Measurements from ENCODE around the gene NHSL2.
"Not testable (repeated sequence)": the region's sequence is repeated elsewhere in the genome, so short reads cannot be mapped to it uniquely, and the experiment has no call there.

The NHSL2 gene

GRCh38 chrX:72130156-72130761, 219.6 kb downstream of the NHSL2 start:
- no peak for DNase-seq (ENCODE audit: low read depth)

- DNase-seq (ENCODE audit: low read depth) = no peak
Measured at GRCh38 chrX:72130762-72131250, 220.2 kb downstream of the NHSL2 start.

- peak; percentile 78 for DNase-seq (ENCODE audit: low read depth)
Measured at GRCh38 chrX:72131317-72132294, 221.0 kb downstream of the NHSL2 start, which contains the start of gene RTL5. RTL5 (minus strand) TSS chrX:72131915.

- no peak for DNase-seq (ENCODE audit: low read depth)
Measured at GRCh38 chrX:72132456-72132855, 221.8 kb downstream of the NHSL2 start.

- no peak for DNase-seq (ENCODE audit: low read depth)
Measured at GRCh38 chrX:72133851-72134546, 223.4 kb downstream of the NHSL2 start.

GRCh38 chrX:72137846-72138495, 227.3 kb downstream of the NHSL2 start:
- no peak for DNase-seq (ENCODE audit: low read depth)

GRCh38 chrX:72139538-72139937, 228.9 kb downstream of the NHSL2 start:
- no peak for DNase-seq (ENCODE audit: low read depth)

GRCh38 chrX:72141372-72142004, 230.8 kb downstream of the NHSL2 start:
- no peak for DNase-seq (ENCODE audit: low read depth)

- DNase-seq (ENCODE audit: low read depth) = no peak
Measured at GRCh38 chrX:72142094-72142793, 231.6 kb downstream of the NHSL2 start.

- DNase-seq (ENCODE audit: low read depth) = no peak
Measured at GRCh38 chrX:72142794-72143608, 232.4 kb downstream of the NHSL2 start.

- DNase-seq (ENCODE audit: low read depth) = no peak
Measured at GRCh38 chrX:72143609-72143907, 232.9 kb downstream of the NHSL2 start.

GRCh38 chrX:72145181-72145580, 234.5 kb downstream of the NHSL2 start:
- no peak for DNase-seq (ENCODE audit: low read depth)

- DNase-seq (ENCODE audit: low read depth) = no peak
Measured at GRCh38 chrX:72146527-72146926, 235.9 kb downstream of the NHSL2 start.

- DNase-seq (ENCODE audit: low read depth) = no peak
Measured at GRCh38 chrX:72158773-72159172, 248.1 kb downstream of the NHSL2 start.

GRCh38 chrX:72159769-72160168, 249.1 kb downstream of the NHSL2 start:
- DNase-seq (ENCODE audit: low read depth) = no peak

GRCh38 chrX:72165551-72165950, 254.9 kb downstream of the NHSL2 start:
- no peak for DNase-seq (ENCODE audit: low read depth)

GRCh38 chrX:72169008-72169728, 258.5 kb downstream of the NHSL2 start:
- no peak for DNase-seq (ENCODE audit: low read depth)

GRCh38 chrX:72176289-72176688, 265.6 kb downstream of the NHSL2 start:
- DNase-seq (ENCODE audit: low read depth) = not testable (repeated sequence)

- DNase-seq (ENCODE audit: low read depth) = no peak
Measured at GRCh38 chrX:72176981-72177380, 266.3 kb downstream of the NHSL2 start.

Data from iris pigment epithelial cell (primary cell).